K562 (cell line): ENCODE measurements around the gene PRKAR2B. TPM values are rescaled to one million over a fixed set of nuclear protein-coding genes. Genes with fewer than 3 reads are reported as not detected.

Source experiments
- BHLHE40 ChIP-seq: IDR thresholded peaks from 2 replicates; pipeline ENCODE4 v1.6.1; 2011; ENCODE audit warnings: low read length, improper control_type of control experiment
- EHMT2 ChIP-seq: fragments of 450-650 bp; IDR thresholded peaks from 2 replicates; pipeline ENCODE4 v1.6.1; 2018; ENCODE audit warnings: antibody characterized with exemption
- ETV1 ChIP-seq: fragments of 450-650 bp; conservative IDR thresholded peaks from 2 replicates; pipeline ENCODE4 v1.6.1; 2016; ENCODE audit warnings: missing genetic modification characterization, control low read depth, low read depth, missing compliant biosample characterization
- FOSL1 ChIP-seq: fragments of 200-800 bp; sonication (Bioruptor generic); conservative IDR thresholded peaks from 2 replicates; pipeline ENCODE4 v1.6.1; 2016; ENCODE audit warnings: missing genetic modification characterization, missing compliant biosample characterization
- HDAC6 ChIP-seq: IDR thresholded peaks from 2 replicates; pipeline ENCODE4 v1.6.1; 2012; ENCODE audit warnings: low read depth, mild to moderate bottlenecking, control low read depth, inconsistent platforms, low read length, moderate library complexity
- PRMT5 ChIP-seq: sonication (generic); formaldehyde crosslinking; IDR thresholded peaks from 2 replicates; pipeline ENCODE4 v1.5.0; 2020; ENCODE audit warnings: missing genetic modification reagents
- RBM17 ChIP-seq: fragments of 200-400 bp; formaldehyde crosslinking; IDR thresholded peaks from 2 replicates; pipeline ENCODE4 v1.6.1; 2017; ENCODE audit warnings: low read depth, mild to moderate bottlenecking, low read length, borderline replicate concordance
- RBM25 ChIP-seq: fragments of 200-400 bp; formaldehyde crosslinking; IDR thresholded peaks from 2 replicates; pipeline ENCODE4 v1.6.1; 2018; ENCODE audit warnings: low read length, low read depth, moderate library complexity; ENCODE audit not compliant: severe bottlenecking
- ZFPM2 ChIP-seq: fragments of 250-450 bp; sonication (Bioruptor Pico); IDR thresholded peaks from 2 replicates; pipeline ENCODE4 v1.5.1; 2022; ENCODE audit warnings: mild to moderate bottlenecking
- ZNF12 ChIP-seq: sonication (generic); formaldehyde crosslinking; IDR thresholded peaks from 2 replicates; pipeline ENCODE4 v1.4.0; 2020; ENCODE audit warnings: mild to moderate bottlenecking, missing genetic modification reagents
- ZNF436 ChIP-seq: fragments of 250-450, 450-650 bp; sonication (Bioruptor Pico); formaldehyde crosslinking; IDR thresholded peaks from 2 replicates; pipeline ENCODE4 v1.7.0; 2020; ENCODE audit warnings: mild to moderate bottlenecking
- ZNF695 ChIP-seq: fragments of 450-650 bp; formaldehyde crosslinking; IDR thresholded peaks from 2 replicates; pipeline ENCODE4 v1.4.0; 2020; ENCODE audit warnings: mild to moderate bottlenecking, moderate library complexity
- ZNF780A ChIP-seq: fragments of 250-450 bp; sonication (Bioruptor Pico); IDR thresholded peaks from 2 replicates; pipeline ENCODE4 v1.5.0; 2021; ENCODE audit warnings: mild to moderate bottlenecking
- polyA plus RNA-seq, 8 experiments: library from polyadenylated mRNA; depleted of rRNA in 4 of 8; stranded (reverse) in 5 of 8; unstranded in 3 of 8; fragments of >200 nt; fragmentation: Nextera tagmentation in 2 of 8; fragmentation: Illumina TruSeq in 1 of 8; extraction: Ambion mirVana in 2 of 8; extraction: Trizol in 1 of 8; gene quantifications; 2 replicates each; pipeline versions ENCODE4 v1.2.1 to v1.2.3, GENCODE V29; 2011 to 2014; ENCODE audit warnings: inconsistent platforms in 1 of 8, missing spikeins in 1 of 8
- total RNA-seq, 7 experiments: library from RNA; depleted of rRNA in 6 of 7; stranded (reverse); fragments of >200 nt in 6 of 7; fragmentation: Illumina TruSeq in 2 of 7; extraction: Trizol in 2 of 7; gene quantifications; 2 replicates each; pipeline versions ENCODE4 v1.2.1 to v1.2.3, GENCODE V29; 2011 to 2021; ENCODE audit warnings: low replicate concordance in 1 of 7
- TF ChIP-seq, protein P1 (sequence below): fragments of 200-800 bp; sonication (Bioruptor generic); IDR thresholded peaks from 2 replicates; pipeline ENCODE4 v1.6.1; 2016; ENCODE audit warnings: missing genetic modification characterization, missing compliant biosample characterization
- TF ChIP-seq, protein P2 (sequence below): fragments of 450-650 bp; IDR thresholded peaks from 2 replicates; pipeline ENCODE4 v1.7.0; 2016; ENCODE audit warnings: borderline replicate concordance
- TF ChIP-seq, protein P3 (sequence below): fragments of 450-650 bp; conservative IDR thresholded peaks from 2 replicates; pipeline ENCODE4 v1.6.1; 2016; ENCODE audit warnings: missing genetic modification characterization, low read depth, mild to moderate bottlenecking, missing compliant biosample characterization, moderate library complexity
- TF ChIP-seq, protein P4 (sequence below): fragments of 450-650 bp; IDR thresholded peaks from 2 replicates; pipeline ENCODE4 v1.6.1; 2017; ENCODE audit warnings: mild to moderate bottlenecking, moderate library complexity
- TF ChIP-seq, protein P5 (sequence below): fragments of 450-650 bp; formaldehyde crosslinking; IDR thresholded peaks from 2 replicates; pipeline ENCODE4 v1.4.0; 2020; ENCODE audit warnings: mild to moderate bottlenecking

Gene PRKAR2B
- total and polyA plus RNA-seq, 9 of the 15 experiments (the other 6 are each of a cell fraction or from before 2014, with no cell fraction given) = 59.0 to 173 (median 129) TPM

DNA sequence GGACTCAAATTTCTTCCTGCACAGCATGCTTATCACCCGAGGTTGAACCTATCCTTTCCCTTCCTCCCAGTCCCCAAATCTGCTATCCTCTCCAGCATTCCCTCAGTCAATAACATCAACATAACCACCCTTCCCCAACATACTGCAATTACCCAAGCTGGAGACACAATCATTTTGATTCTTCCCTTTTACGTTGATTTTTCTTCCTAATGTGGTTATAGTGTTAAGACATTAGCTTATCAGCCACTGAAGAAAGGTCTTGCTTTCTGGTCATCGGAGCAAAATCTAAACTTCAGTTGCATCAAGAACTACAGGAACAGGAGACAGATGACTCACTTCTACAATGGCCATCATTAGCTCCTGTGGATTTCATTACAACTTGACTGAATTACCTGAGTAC lies 120.8 kb downstream of the PRKAR2B start (continued):
- TF ChIP-seq BHLHE40 (no peak), ZNF12 (CRISPR knock-in tag) (no peak), RBM25 (no peak), ZNF695 (CRISPR knock-in tag) (no peak), ETV1 (tag) (no peak), HDAC6 (no peak), FOSL1 (tag) (peak; percentile 90), ZFPM2 (CRISPR knock-in tag) (no peak), ZNF436 (CRISPR knock-in tag) (no peak), EHMT2 (peak; percentile 89), PRMT5 (CRISPR knock-in tag) (no peak), ZNF780A (CRISPR knock-in tag) (no peak), RBM17 (no peak)
- TF ChIP-seq, protein P1, sequence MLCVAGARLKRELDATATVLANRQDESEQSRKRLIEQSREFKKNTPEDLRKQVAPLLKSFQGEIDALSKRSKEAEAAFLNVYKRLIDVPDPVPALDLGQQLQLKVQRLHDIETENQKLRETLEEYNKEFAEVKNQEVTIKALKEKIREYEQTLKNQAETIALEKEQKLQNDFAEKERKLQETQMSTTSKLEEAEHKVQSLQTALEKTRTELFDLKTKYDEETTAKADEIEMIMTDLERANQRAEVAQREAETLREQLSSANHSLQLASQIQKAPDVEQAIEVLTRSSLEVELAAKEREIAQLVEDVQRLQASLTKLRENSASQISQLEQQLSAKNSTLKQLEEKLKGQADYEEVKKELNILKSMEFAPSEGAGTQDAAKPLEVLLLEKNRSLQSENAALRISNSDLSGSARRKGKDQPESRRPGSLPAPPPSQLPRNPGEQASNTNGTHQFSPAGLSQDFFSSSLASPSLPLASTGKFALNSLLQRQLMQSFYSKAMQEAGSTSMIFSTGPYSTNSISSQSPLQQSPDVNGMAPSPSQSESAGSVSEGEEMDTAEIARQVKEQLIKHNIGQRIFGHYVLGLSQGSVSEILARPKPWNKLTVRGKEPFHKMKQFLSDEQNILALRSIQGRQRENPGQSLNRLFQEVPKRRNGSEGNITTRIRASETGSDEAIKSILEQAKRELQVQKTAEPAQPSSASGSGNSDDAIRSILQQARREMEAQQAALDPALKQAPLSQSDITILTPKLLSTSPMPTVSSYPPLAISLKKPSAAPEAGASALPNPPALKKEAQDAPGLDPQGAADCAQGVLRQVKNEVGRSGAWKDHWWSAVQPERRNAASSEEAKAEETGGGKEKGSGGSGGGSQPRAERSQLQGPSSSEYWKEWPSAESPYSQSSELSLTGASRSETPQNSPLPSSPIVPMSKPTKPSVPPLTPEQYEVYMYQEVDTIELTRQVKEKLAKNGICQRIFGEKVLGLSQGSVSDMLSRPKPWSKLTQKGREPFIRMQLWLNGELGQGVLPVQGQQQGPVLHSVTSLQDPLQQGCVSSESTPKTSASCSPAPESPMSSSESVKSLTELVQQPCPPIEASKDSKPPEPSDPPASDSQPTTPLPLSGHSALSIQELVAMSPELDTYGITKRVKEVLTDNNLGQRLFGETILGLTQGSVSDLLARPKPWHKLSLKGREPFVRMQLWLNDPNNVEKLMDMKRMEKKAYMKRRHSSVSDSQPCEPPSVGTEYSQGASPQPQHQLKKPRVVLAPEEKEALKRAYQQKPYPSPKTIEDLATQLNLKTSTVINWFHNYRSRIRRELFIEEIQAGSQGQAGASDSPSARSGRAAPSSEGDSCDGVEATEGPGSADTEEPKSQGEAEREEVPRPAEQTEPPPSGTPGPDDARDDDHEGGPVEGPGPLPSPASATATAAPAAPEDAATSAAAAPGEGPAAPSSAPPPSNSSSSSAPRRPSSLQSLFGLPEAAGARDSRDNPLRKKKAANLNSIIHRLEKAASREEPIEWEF (CRISPR knock-in tag) = no peak
- TF ChIP-seq, protein P2, sequence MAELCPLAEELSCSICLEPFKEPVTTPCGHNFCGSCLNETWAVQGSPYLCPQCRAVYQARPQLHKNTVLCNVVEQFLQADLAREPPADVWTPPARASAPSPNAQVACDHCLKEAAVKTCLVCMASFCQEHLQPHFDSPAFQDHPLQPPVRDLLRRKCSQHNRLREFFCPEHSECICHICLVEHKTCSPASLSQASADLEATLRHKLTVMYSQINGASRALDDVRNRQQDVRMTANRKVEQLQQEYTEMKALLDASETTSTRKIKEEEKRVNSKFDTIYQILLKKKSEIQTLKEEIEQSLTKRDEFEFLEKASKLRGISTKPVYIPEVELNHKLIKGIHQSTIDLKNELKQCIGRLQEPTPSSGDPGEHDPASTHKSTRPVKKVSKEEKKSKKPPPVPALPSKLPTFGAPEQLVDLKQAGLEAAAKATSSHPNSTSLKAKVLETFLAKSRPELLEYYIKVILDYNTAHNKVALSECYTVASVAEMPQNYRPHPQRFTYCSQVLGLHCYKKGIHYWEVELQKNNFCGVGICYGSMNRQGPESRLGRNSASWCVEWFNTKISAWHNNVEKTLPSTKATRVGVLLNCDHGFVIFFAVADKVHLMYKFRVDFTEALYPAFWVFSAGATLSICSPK = no peak
- TF ChIP-seq, protein P3, sequence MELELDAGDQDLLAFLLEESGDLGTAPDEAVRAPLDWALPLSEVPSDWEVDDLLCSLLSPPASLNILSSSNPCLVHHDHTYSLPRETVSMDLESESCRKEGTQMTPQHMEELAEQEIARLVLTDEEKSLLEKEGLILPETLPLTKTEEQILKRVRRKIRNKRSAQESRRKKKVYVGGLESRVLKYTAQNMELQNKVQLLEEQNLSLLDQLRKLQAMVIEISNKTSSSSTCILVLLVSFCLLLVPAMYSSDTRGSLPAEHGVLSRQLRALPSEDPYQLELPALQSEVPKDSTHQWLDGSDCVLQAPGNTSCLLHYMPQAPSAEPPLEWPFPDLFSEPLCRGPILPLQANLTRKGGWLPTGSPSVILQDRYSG (tag) = no peak
- TF ChIP-seq, protein P4, sequence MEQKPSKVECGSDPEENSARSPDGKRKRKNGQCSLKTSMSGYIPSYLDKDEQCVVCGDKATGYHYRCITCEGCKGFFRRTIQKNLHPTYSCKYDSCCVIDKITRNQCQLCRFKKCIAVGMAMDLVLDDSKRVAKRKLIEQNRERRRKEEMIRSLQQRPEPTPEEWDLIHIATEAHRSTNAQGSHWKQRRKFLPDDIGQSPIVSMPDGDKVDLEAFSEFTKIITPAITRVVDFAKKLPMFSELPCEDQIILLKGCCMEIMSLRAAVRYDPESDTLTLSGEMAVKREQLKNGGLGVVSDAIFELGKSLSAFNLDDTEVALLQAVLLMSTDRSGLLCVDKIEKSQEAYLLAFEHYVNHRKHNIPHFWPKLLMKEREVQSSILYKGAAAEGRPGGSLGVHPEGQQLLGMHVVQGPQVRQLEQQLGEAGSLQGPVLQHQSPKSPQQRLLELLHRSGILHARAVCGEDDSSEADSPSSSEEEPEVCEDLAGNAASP = no peak
- TF ChIP-seq, protein P5, sequence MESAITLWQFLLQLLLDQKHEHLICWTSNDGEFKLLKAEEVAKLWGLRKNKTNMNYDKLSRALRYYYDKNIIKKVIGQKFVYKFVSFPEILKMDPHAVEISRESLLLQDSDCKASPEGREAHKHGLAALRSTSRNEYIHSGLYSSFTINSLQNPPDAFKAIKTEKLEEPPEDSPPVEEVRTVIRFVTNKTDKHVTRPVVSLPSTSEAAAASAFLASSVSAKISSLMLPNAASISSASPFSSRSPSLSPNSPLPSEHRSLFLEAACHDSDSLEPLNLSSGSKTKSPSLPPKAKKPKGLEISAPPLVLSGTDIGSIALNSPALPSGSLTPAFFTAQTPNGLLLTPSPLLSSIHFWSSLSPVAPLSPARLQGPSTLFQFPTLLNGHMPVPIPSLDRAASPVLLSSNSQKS (CRISPR knock-in tag) = no peak
